ENCODE data around the gene USP3. TPM values are rescaled to one million over a fixed set of nuclear protein-coding genes. Genes with fewer than 3 reads are reported as not detected.

Gene USP3
- total RNA-seq, 1 experiment from 2014 or later: 36.6 TPM

DNA sequence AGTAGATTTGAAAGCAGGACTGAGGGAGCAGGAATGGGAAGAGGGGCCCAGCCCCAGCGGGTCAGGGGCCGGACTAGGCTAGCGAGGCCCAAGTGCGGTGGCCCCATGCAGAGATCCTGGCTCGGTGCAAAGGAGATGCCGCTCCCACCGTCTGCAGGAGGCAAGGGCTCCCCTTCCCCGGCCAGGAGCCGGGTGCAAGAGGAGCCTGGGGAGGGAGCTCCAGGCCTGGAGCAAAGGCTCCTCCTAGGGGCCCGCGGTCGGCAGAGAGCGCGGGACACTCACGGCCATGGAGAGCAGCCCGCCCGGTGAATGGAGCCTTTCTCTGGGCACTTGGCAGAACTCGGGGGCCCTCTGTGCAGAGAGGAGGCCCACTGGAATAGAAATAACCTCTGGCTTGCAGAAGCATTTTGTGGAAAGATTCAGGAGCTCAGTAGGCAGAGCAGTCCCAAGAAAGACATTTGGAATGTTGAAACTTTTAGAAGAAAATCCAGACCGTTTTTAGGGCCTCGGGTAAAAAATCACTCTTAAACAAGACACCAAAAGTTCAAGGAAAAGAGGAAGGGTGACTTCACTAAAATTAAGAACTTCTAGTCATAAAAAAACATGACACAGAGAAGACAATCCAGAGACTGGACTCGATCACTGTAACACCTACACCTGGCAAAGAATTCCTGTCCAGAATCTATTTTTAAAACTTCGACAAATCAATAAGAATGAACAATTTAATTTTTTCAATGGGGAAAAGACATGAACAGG, 43.0 kb upstream of the USP3 start (continued):
- TF ChIP-seq, protein P1, sequence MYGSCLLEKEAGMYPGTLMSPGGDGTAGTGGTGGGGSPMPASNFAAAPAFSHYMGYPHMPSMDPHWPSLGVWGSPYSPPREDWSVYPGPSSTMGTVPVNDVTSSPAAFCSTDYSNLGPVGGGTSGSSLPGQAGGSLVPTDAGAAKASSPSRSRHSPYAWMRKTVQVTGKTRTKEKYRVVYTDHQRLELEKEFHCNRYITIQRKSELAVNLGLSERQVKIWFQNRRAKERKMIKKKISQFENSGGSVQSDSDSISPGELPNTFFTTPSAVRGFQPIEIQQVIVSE (CRISPR knock-in tag; IDR thresholded peaks at IDR 0.05; ENCODE audit: borderline replicate concordance): no peak
- TF ChIP-seq NR2C2 (CRISPR knock-in tag; IDR thresholded peaks at IDR 0.05): no peak
- TF ChIP-seq, protein P2, sequence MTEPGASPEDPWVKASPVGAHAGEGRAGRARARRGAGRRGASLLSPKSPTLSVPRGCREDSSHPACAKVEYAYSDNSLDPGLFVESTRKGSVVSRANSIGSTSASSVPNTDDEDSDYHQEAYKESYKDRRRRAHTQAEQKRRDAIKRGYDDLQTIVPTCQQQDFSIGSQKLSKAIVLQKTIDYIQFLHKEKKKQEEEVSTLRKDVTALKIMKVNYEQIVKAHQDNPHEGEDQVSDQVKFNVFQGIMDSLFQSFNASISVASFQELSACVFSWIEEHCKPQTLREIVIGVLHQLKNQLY (CRISPR knock-in tag; IDR thresholded peaks at IDR 0.05): no peak
- TF ChIP-seq, protein P3, sequence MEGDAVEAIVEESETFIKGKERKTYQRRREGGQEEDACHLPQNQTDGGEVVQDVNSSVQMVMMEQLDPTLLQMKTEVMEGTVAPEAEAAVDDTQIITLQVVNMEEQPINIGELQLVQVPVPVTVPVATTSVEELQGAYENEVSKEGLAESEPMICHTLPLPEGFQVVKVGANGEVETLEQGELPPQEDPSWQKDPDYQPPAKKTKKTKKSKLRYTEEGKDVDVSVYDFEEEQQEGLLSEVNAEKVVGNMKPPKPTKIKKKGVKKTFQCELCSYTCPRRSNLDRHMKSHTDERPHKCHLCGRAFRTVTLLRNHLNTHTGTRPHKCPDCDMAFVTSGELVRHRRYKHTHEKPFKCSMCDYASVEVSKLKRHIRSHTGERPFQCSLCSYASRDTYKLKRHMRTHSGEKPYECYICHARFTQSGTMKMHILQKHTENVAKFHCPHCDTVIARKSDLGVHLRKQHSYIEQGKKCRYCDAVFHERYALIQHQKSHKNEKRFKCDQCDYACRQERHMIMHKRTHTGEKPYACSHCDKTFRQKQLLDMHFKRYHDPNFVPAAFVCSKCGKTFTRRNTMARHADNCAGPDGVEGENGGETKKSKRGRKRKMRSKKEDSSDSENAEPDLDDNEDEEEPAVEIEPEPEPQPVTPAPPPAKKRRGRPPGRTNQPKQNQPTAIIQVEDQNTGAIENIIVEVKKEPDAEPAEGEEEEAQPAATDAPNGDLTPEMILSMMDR (IDR thresholded peaks at IDR 0.05): no peak
- no peak for TF ChIP-seq ETV6 (CRISPR knock-in tag; IDR thresholded peaks at IDR 0.05)
- TF ChIP-seq CREB1 (CRISPR knock-in tag; IDR thresholded peaks at IDR 0.05): no peak
- TF ChIP-seq SP1 (CRISPR knock-in tag; conservative IDR thresholded peaks at IDR 0.05): no peak
- TF ChIP-seq ZNF232 (CRISPR knock-in tag; IDR thresholded peaks at IDR 0.05): no peak
- no peak for TF ChIP-seq KAT7 (CRISPR knock-in tag; IDR thresholded peaks at IDR 0.05; ENCODE audit: borderline replicate concordance)
- TF ChIP-seq, protein P4, sequence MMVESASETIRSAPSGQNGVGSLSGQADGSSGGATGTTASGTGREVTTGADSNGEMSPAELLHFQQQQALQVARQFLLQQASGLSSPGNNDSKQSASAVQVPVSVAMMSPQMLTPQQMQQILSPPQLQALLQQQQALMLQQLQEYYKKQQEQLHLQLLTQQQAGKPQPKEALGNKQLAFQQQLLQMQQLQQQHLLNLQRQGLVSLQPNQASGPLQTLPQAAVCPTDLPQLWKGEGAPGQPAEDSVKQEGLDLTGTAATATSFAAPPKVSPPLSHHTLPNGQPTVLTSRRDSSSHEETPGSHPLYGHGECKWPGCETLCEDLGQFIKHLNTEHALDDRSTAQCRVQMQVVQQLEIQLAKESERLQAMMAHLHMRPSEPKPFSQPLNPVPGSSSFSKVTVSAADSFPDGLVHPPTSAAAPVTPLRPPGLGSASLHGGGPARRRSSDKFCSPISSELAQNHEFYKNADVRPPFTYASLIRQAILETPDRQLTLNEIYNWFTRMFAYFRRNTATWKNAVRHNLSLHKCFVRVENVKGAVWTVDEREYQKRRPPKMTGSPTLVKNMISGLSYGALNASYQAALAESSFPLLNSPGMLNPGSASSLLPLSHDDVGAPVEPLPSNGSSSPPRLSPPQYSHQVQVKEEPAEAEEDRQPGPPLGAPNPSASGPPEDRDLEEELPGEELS (CRISPR knock-in tag; IDR thresholded peaks at IDR 0.05): no peak
- no peak for TF ChIP-seq OVOL2 (CRISPR knock-in tag; IDR thresholded peaks at IDR 0.05; ENCODE audit: borderline replicate concordance)
- TF ChIP-seq, protein P5, sequence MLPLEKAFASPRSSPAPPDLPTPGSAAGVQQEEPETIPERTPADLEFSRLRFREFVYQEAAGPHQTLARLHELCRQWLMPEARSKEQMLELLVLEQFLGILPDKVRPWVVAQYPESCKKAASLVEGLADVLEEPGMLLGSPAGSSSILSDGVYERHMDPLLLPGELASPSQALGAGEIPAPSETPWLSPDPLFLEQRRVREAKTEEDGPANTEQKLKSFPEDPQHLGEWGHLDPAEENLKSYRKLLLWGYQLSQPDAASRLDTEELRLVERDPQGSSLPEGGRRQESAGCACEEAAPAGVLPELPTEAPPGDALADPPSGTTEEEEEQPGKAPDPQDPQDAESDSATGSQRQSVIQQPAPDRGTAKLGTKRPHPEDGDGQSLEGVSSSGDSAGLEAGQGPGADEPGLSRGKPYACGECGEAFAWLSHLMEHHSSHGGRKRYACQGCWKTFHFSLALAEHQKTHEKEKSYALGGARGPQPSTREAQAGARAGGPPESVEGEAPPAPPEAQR (CRISPR knock-in tag; IDR thresholded peaks at IDR 0.05): no peak
- TF ChIP-seq, protein P6, sequence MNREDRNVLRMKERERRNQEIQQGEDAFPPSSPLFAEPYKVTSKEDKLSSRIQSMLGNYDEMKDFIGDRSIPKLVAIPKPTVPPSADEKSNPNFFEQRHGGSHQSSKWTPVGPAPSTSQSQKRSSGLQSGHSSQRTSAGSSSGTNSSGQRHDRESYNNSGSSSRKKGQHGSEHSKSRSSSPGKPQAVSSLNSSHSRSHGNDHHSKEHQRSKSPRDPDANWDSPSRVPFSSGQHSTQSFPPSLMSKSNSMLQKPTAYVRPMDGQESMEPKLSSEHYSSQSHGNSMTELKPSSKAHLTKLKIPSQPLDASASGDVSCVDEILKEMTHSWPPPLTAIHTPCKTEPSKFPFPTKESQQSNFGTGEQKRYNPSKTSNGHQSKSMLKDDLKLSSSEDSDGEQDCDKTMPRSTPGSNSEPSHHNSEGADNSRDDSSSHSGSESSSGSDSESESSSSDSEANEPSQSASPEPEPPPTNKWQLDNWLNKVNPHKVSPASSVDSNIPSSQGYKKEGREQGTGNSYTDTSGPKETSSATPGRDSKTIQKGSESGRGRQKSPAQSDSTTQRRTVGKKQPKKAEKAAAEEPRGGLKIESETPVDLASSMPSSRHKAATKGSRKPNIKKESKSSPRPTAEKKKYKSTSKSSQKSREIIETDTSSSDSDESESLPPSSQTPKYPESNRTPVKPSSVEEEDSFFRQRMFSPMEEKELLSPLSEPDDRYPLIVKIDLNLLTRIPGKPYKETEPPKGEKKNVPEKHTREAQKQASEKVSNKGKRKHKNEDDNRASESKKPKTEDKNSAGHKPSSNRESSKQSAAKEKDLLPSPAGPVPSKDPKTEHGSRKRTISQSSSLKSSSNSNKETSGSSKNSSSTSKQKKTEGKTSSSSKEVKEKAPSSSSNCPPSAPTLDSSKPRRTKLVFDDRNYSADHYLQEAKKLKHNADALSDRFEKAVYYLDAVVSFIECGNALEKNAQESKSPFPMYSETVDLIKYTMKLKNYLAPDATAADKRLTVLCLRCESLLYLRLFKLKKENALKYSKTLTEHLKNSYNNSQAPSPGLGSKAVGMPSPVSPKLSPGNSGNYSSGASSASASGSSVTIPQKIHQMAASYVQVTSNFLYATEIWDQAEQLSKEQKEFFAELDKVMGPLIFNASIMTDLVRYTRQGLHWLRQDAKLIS (CRISPR knock-in tag; IDR thresholded peaks at IDR 0.05; ENCODE audit: borderline replicate concordance): no peak
- no peak for TF ChIP-seq NR3C1 (CRISPR knock-in tag; conservative IDR thresholded peaks at IDR 0.05; ENCODE audit: low read depth)
- TF ChIP-seq ZNF396 (CRISPR knock-in tag; IDR thresholded peaks at IDR 0.05; ENCODE audit: borderline replicate concordance): no peak
- TF ChIP-seq NFE2L1 (CRISPR knock-in tag; IDR thresholded peaks at IDR 0.05): no peak
- TF ChIP-seq FOXP1 (CRISPR knock-in tag; IDR thresholded peaks at IDR 0.05; ENCODE audit: borderline replicate concordance): peak; percentile 32; the same call in 1 of the 2 replicates
- TF ChIP-seq, protein P7, sequence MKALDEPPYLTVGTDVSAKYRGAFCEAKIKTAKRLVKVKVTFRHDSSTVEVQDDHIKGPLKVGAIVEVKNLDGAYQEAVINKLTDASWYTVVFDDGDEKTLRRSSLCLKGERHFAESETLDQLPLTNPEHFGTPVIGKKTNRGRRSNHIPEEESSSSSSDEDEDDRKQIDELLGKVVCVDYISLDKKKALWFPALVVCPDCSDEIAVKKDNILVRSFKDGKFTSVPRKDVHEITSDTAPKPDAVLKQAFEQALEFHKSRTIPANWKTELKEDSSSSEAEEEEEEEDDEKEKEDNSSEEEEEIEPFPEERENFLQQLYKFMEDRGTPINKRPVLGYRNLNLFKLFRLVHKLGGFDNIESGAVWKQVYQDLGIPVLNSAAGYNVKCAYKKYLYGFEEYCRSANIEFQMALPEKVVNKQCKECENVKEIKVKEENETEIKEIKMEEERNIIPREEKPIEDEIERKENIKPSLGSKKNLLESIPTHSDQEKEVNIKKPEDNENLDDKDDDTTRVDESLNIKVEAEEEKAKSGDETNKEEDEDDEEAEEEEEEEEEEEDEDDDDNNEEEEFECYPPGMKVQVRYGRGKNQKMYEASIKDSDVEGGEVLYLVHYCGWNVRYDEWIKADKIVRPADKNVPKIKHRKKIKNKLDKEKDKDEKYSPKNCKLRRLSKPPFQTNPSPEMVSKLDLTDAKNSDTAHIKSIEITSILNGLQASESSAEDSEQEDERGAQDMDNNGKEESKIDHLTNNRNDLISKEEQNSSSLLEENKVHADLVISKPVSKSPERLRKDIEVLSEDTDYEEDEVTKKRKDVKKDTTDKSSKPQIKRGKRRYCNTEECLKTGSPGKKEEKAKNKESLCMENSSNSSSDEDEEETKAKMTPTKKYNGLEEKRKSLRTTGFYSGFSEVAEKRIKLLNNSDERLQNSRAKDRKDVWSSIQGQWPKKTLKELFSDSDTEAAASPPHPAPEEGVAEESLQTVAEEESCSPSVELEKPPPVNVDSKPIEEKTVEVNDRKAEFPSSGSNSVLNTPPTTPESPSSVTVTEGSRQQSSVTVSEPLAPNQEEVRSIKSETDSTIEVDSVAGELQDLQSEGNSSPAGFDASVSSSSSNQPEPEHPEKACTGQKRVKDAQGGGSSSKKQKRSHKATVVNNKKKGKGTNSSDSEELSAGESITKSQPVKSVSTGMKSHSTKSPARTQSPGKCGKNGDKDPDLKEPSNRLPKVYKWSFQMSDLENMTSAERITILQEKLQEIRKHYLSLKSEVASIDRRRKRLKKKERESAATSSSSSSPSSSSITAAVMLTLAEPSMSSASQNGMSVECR (CRISPR knock-in tag; IDR thresholded peaks at IDR 0.05; ENCODE audit: borderline replicate concordance): 0 out of 2 replicates have a peak, but pooled peaks have one; percentile 26
- TF ChIP-seq, protein P8, sequence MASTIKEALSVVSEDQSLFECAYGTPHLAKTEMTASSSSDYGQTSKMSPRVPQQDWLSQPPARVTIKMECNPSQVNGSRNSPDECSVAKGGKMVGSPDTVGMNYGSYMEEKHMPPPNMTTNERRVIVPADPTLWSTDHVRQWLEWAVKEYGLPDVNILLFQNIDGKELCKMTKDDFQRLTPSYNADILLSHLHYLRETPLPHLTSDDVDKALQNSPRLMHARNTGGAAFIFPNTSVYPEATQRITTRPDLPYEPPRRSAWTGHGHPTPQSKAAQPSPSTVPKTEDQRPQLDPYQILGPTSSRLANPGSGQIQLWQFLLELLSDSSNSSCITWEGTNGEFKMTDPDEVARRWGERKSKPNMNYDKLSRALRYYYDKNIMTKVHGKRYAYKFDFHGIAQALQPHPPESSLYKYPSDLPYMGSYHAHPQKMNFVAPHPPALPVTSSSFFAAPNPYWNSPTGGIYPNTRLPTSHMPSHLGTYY (CRISPR knock-in tag; IDR thresholded peaks at IDR 0.05): no peak
- no peak for TF ChIP-seq ZNF671 (CRISPR knock-in tag; IDR thresholded peaks at IDR 0.05)
- no peak for TF ChIP-seq ESRRA (CRISPR knock-in tag; IDR thresholded peaks at IDR 0.05; ENCODE audit: borderline replicate concordance)
- TF ChIP-seq TP53 (CRISPR knock-in tag; IDR thresholded peaks at IDR 0.05): no peak
